Muscle layer of duodenum (tissue), 2 donors: ENCODE measurements around the gene TMEM135.
"Not testable (repeated sequence)": the region's sequence is repeated elsewhere in the genome, so short reads cannot be mapped to it uniquely, and the experiment has no call there.

Experiments used
- H3K27ac ChIP-seq: one replicate; pipeline ENCODE4 v1.7.0; 2013; ENCODE audit warnings: mild to moderate bottlenecking, low read length
- H3K27me3 ChIP-seq: one replicate; pipeline ENCODE4 v1.7.0; 2013; ENCODE audit warnings: low read depth, mild to moderate bottlenecking, control low read depth, low read length
- H3K36me3 ChIP-seq, 2 donors: one replicate each; pipeline ENCODE4 v1.7.0; 2013; ENCODE audit warnings: low read length in 2 of 2, control low read depth in 1 of 2, mild to moderate bottlenecking in 1 of 2; ENCODE audit not compliant: insufficient read depth in 2 of 2, control insufficient read depth in 1 of 2
- H3K4me1 ChIP-seq, 2 donors: one replicate each; pipeline ENCODE4 v1.7.0; 2013; ENCODE audit warnings: low read length in 2 of 2, mild to moderate bottlenecking in 2 of 2, control low read depth in 1 of 2, moderate library complexity in 1 of 2; ENCODE audit not compliant: insufficient read depth in 2 of 2, control insufficient read depth in 1 of 2
- H3K4me3 ChIP-seq, 2 donors: one replicate each; pipeline ENCODE4 v1.7.0; 2013; ENCODE audit warnings: low read length in 2 of 2, low read depth in 1 of 2, mild to moderate bottlenecking in 1 of 2
- H3K9me3 ChIP-seq, 2 donors: one replicate each; pipeline ENCODE4 v1.7.0; 2013; ENCODE audit warnings: low read length in 2 of 2, control low read depth in 1 of 2, mild to moderate bottlenecking in 1 of 2; ENCODE audit not compliant: control insufficient read depth in 1 of 2
- donor health status: healthy.

TMEM135 gene

DNA sequence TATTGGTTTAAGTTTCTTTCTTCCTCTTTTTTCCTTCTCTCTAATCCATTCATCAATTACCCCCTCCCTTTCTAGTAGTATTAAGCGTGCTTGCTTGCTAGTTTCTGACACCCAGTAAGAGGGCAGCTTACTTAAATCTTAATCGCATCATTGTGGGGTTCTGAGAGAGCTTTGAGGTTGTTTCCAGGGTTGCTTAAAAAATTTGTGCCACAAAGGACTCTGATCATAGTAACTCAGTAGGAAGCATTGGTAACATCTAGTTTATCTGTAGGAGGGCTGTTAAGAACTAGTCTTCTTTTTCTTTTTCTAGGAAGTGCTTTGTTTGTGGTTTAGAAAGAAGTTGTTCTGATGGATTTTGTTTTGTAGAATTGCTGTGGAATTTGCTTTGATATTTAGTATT, 45.3 kb downstream of the TMEM135 start:
- Histone ChIP-seq H3K4me1 (no peaks in the 10 kb centered on the region), H3K9me3 (no peaks in the 10 kb centered on the region), H3K27me3 (no peaks in the 10 kb centered on the region), H3K36me3 (no peaks in the 10 kb centered on the region), H3K4me3 (no peak overlapping the region), H3K27ac (no peak overlapping the region)

DNA sequence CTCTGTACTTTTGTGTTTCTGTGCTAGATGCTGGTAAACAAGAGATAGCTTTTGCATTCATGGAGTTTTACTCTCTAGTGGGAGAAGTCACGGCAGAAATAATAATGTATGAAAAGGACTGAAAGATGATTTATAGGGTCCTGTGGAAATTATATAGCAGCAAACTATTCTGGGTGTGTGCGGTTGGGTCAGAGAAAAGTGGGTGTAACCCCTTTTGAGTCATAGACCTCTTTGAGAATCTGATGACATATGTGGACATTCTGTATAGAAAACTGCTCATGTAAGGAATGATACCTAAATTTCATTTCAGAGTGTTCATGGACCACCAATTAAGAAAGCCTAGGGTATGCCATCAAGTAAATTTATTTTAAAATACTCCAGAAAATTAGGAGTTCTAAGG, 54.4 kb downstream of the TMEM135 start:
- no peaks in the 10 kb centered on the region for H3K4me1 ChIP-seq
- H3K9me3 ChIP-seq = peaks cover 6% of the 10 kb centered on the region in 2 donors
- no peaks in the 10 kb centered on the region for H3K27me3 ChIP-seq
- peaks cover 4 to 12% of the 10 kb centered on the region in 2 donors for H3K36me3 ChIP-seq
- H3K27ac ChIP-seq = no peak overlapping the region
- H3K4me3 ChIP-seq = no peak overlapping the region

DNA sequence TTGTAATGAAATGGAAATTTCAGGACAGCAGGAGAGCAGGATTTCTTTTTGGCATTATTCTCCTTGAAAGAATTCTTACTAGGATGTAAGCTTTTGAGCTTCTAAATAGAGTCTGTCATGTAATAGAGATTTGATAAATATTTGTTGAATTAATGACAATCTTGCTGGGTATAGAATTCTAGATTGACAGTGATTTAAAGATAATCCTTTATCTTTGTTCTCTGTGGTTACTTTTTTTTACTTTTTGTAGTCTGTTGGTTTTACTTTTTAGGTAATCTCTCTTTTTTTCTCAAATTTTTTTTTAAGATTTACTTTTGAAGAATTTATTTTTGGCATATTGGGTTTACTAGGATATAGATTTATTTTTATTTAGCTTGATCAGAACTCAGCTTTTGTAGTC, 54.8 kb downstream of the TMEM135 start:
- Histone ChIP-seq H3K27ac (no peak overlapping the region), H3K27me3 (no peaks in the 10 kb centered on the region)

DNA sequence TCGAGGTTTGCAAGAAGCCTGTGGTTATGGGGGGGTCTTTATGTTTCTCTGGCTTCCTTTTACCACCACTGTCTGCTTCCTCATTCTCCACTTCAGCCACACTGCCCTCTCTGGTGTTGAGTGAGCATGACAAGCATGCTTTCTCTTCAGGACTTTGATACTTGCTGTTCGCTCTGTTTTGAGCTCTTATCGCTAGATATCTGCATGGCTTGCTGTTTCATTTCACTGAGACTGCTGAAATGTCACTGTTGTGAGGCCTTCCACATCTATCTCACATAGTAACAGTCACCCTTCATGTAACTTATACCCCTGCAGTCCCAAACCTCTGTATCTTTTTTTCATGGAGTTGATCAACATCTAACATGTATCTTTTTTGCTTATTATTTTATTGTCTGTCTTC, 59.8 kb downstream of the TMEM135 start:
- H3K36me3 ChIP-seq = peaks cover 4 to 18% of the 10 kb centered on the region in 2 donors
- no peak overlapping the region for H3K4me3 ChIP-seq
- peaks cover 0 to 4% of the 10 kb centered on the region in 2 donors for H3K9me3 ChIP-seq
- no peaks in the 10 kb centered on the region for H3K4me1 ChIP-seq
- no peak overlapping the region for H3K27ac ChIP-seq
- no peaks in the 10 kb centered on the region for H3K27me3 ChIP-seq

More for the DNA sequence above, 54.8 kb downstream of the TMEM135 start:
- Histone ChIP-seq H3K9me3 (peaks cover 6% of the 10 kb centered on the region in 2 donors), H3K4me3 (no peak overlapping the region), H3K4me1 (no peaks in the 10 kb centered on the region), H3K36me3 (peaks cover 4 to 12% of the 10 kb centered on the region in 2 donors)

DNA sequence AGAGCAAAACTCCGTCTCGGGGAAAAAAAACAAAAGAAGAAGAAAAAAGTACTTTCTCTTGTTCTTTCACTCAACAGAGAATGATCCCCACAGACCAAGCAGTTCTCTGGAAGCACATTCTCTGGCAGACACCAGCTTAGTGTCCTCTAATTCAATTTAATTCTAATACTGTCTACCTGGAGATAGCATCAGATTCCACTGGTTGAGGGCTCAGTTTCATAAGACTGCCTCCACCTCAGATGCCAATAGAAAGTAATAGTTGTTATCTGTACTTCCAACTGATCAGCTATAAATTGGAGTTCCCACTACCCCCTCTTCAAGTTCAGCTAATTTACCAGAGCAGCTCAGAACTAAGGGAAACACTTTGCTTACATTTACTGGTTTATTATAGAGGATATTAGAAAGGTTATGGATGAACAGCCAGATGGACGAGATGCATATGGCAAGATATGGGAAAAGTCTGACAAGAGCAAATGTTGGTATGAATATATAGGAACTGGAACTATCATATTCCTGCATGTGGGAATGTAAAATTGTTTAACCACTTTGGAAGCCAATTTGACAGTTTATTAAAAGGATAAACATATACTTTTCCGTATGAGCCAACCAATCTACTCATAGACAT, 64.3 kb downstream of the TMEM135 start:
- H3K4me1 ChIP-seq = no peaks in the 10 kb centered on the region
- no peaks in the 10 kb centered on the region for H3K27me3 ChIP-seq
- no peak overlapping the region for H3K27ac ChIP-seq
- H3K36me3 ChIP-seq = peaks cover 0 to 6% of the 10 kb centered on the region in 2 donors
- H3K9me3 ChIP-seq = no peaks in the 10 kb centered on the region
- H3K4me3 ChIP-seq = no peak overlapping the region

DNA sequence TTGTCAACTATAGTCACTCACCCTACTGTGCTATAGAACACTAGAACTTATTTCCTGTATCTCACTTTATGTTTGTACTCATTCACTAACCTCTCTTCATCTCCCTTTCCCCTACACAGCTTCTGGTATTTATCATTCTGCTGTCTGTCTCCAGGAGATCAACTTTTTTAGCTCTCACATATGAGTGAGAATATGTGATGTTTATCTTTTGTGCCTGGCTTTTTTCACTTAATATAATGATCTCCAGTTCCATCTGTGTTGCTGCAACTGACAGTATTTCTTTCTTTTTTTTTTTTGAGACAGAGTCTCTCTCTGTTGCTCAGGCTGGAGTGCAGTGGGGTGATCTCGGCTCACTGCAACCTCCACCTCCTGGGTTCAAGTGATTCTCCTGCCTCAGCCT, 68.1 kb downstream of the TMEM135 start:
- not testable (repeated sequence) for H3K36me3 ChIP-seq, H3K9me3 ChIP-seq, H3K4me1 ChIP-seq, H3K27me3 ChIP-seq, H3K4me3 ChIP-seq, H3K27ac ChIP-seq

DNA sequence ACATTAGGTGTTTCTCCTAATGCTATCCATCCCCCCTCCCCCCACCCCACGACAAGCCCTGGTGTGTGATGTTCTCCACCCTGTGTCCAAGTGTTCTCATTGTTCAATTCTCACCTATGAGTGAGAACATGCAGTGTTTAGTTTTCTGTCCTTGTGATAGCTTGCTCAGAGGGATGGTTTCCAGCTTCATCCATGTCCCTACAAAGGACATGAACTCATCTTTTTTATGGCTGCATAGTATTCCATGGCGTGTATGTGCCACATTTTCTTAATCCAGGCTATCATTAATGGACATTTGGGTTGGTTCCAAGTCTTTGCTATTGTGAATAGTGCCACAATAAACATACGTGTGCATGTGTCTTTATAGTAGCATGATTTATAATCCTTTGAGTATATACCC, 69.6 kb downstream of the TMEM135 start:
- not testable (repeated sequence) for H3K4me1 ChIP-seq, H3K4me3 ChIP-seq, H3K27ac ChIP-seq, H3K27me3 ChIP-seq, H3K36me3 ChIP-seq, H3K9me3 ChIP-seq

DNA sequence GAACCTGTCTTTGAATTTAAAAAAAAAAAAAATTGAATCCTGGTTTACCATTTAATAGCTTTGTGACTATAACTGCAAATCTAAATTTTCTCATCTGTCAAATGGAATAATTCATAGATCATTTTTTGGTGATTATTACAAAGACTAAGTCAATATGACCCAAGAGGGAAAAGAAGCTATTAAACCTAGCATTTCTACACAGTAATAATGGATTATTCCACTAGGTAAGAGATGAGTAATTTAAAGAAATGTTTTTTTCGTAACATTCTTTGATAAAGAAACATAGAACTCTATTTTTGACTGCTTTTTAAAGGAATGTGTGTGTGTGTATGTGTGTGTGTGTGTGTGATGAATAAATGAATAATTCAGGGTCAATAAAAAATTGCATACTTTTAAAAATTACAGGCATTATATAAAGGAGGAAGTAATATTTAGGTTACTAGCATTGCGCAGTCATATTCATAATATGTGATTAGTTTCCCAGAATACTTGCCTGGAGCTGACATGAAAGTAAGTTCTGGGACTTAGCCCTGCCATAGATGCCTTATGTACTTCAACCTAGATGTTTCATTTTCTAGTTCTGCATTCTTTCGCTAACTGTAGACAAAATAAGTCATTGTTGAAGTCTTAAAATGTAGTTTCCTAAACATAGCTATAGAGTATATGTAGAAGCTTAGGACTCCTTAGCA, 72.9 kb downstream of the TMEM135 start:
- H3K27me3 ChIP-seq = no peaks in the 10 kb centered on the region
- H3K27ac ChIP-seq = no peak overlapping the region
- H3K4me3 ChIP-seq = no peak overlapping the region
- no peaks in the 10 kb centered on the region for H3K36me3 ChIP-seq
- no peaks in the 10 kb centered on the region for H3K4me1 ChIP-seq
- no peaks in the 10 kb centered on the region for H3K9me3 ChIP-seq

DNA sequence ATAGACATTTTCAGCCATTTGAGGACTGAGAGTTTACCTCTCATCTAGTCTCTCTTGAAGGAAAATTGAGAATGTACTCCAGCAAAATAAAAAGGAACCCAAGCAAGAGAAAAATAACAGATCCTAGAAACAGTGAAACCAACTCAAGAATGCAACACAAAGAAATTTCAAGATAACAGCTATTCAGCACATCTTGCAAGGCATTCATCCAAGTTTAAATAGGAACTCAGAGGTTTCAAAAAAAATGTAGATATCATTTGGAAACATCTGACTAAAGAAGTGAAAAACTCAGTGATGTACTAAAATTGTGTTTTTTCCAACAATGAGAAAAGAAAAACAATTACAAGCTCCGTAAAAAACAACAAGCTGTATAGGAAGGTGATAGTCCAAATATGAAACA, 76.4 kb downstream of the TMEM135 start:
- no peaks in the 10 kb centered on the region for H3K27me3 ChIP-seq
- H3K36me3 ChIP-seq = no peaks in the 10 kb centered on the region
- H3K4me3 ChIP-seq = no peak overlapping the region
- no peaks in the 10 kb centered on the region for H3K4me1 ChIP-seq
- H3K9me3 ChIP-seq = no peaks in the 10 kb centered on the region
- H3K27ac ChIP-seq = no peak overlapping the region

DNA sequence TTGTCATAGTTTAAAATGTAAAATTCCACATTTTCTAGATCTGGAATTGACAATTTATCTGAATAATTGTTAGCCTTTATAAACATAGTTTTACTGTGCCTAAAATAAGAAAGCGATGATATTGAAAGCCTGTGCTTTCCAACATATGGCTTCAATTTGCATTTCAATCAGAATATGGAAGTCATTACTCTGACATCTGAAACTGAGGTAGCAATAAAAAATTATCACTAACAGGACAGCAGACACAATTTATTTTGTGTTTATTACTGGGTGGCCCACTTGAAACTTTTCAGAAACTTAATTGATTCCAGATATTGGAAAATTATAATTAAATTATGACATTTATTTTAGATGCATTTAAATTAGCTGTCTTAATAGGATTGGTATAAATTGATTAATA, 78.5 kb downstream of the TMEM135 start:
- no peak overlapping the region for H3K4me3 ChIP-seq
- no peaks in the 10 kb centered on the region for H3K27me3 ChIP-seq

DNA sequence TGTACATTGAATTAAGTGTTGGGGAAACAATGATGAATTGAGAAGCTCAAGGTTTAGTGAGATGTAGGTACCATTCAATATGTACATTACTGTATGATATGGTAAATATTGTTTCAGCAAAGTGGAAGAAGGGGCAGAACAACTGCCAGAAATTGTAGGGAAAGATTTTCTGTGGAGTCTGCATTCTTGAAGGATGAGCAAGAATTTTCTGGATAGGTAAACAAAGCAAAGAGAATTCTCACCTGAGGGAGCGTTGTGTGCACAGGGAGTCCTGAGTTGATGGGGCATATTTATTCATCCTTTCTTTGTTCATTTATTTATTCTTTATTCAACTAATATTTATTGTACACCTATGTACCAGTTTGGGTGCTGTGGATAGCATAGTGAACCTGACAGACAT, 83.2 kb downstream of the TMEM135 start:
- Histone ChIP-seq H3K27me3 (no peaks in the 10 kb centered on the region), H3K4me3 (no peak overlapping the region), H3K27ac (no peak overlapping the region), H3K9me3 (no peaks in the 10 kb centered on the region), H3K4me1 (peaks cover 0 to 5% of the 10 kb centered on the region in 2 donors), H3K36me3 (no peaks in the 10 kb centered on the region)

More for the DNA sequence above, 78.5 kb downstream of the TMEM135 start:
- H3K36me3 ChIP-seq = no peaks in the 10 kb centered on the region
- H3K9me3 ChIP-seq = no peaks in the 10 kb centered on the region
- no peak overlapping the region for H3K27ac ChIP-seq
- H3K4me1 ChIP-seq = no peaks in the 10 kb centered on the region

DNA sequence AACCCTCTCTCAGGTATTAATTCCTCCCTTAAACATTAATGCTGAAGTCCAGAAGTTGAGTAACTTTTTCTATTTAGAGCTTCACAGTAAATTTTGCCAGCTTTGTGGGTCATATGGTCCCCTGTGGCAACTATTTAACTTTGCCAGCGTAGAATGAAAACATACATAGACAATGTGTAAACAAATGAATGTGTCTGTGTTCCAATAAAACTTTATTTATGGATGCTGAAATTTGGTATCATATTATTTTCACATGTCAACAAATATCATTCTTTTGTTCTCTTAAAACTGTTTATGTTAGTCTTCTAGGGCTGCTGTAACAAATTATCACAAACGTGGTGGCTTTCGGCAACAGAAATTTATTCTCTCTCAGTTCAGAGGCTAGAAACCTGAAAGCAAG, 85.1 kb downstream of the TMEM135 start:
- no peak overlapping the region for H3K27ac ChIP-seq
- H3K4me3 ChIP-seq = no peak overlapping the region
- peaks cover 0 to 5% of the 10 kb centered on the region in 2 donors for H3K4me1 ChIP-seq
- H3K9me3 ChIP-seq = no peaks in the 10 kb centered on the region
- H3K27me3 ChIP-seq = no peaks in the 10 kb centered on the region
- no peaks in the 10 kb centered on the region for H3K36me3 ChIP-seq
